ENCODE measurements around the gene TGFBR2. TPM values are rescaled to one million over a fixed set of nuclear protein-coding genes. Genes with fewer than 3 reads are reported as not detected.

TGFBR2 gene
- total and polyA plus RNA-seq, 2 of the 13 experiments (the other 11 are each of a cell fraction or from before 2014, with no cell fraction given), result 82.2 to 187 TPM

DNA sequence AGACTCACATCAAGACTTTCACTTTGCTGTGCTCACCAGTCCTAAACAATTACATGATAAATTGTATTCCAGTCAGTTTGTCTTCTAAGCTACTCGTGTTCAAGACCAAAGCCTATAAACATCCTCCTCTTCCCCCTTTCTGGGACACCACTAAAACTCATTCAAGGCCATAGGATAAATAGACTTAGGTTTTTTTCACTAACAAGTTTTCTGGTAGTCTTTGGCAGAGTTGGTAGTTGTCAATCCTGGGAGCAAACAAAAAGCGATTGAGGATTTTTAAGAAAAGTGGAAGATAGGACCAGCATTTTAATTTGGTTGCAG, 114.9 kb downstream of the TGFBR2 start:
- POLR2A ChIA-PET, result interaction anchor here (1.1 to 1.6 kb wide), 6 partner anchors 8 to 462 kb away, joined by 3 to 8 read pairs (median 4); partner anchors contain the start of gene TGFBR2
- CTCF ChIA-PET (ENCODE audit: low intra/inter-chr PET ratio, low total read pairs), result no interaction called here
- Histone ChIP-seq H4K20me1 (ENCODE audit: insufficient read depth, low read length) (no peaks in the 10 kb centered on the region), H3K27me3 (ENCODE audit: control insufficient read depth in 1 of 2, insufficient read depth in 2 of 2, low read length in 2 of 2) (no peaks in the 10 kb centered on the region), H3K4me1 (ENCODE audit: insufficient read depth, low read length) (peaks cover 45% of the 10 kb centered on the region), H3K27ac (ENCODE audit: extremely low read length, insufficient read depth, low read length) (peak overlapping the region; percentile 43), H2AFZ (ENCODE audit: low read length) (no peak overlapping the region), H3K79me2 (ENCODE audit: insufficient read depth, low read length) (no peaks in the 10 kb centered on the region), H3K9me3 (ENCODE audit: low read length) (no peaks in the 10 kb centered on the region), H3K36me3 (replicated peaks in 1 of 2; ENCODE audit: control insufficient read depth in 1 of 2, insufficient read depth in 2 of 2, low read length in 2 of 2) (no peaks in the 10 kb centered on the region), H3K9ac (ENCODE audit: insufficient read depth, low read depth, low read length) (no peak overlapping the region), H3K4me3 (replicated peaks in 1 of 3; ENCODE audit: insufficient read depth in 1 of 3, low read depth in 2 of 3, low read length in 3 of 3) (peak overlapping the region in 1 of 3 experiments; percentile 19; a peak in 2 of 6 replicates), H3K4me2 (ENCODE audit: low read depth, low read length) (peak overlapping the region; percentile 57)
- BruUV-seq (replicated peaks), result no TSS peak
- 16% methylated on average over 2 of the region's 2 CpGs for WGBS (ENCODE audit: low lambda C conversion rate)
- no peak for DNase-seq (ENCODE audit: low spot score)
- intact Hi-C loops (cut with micrococcal nuclease; ENCODE audit: unreplicated experiment), result no loop called here
- ATAC-seq, result no peak
- FAIRE-seq, result no peak
- in situ Hi-C loops (cut with HindIII; ENCODE audit: extremely low pct_ligation_motif_present, low pct_unique_long_range_greater_than_20kb), result no loop called here
- TF ChIP-seq ZNF331 (CRISPR knock-in tag; IDR thresholded peaks at IDR 0.05) (0 out of 2 replicates have a peak, but pooled peaks have one; percentile 2), KAT8 (CRISPR knock-in tag; IDR thresholded peaks at IDR 0.05) (0 out of 2 replicates have a peak, but pooled peaks have one; percentile 9), TCF7 (IDR thresholded peaks at IDR 0.05; ENCODE audit: low read depth) (0 out of 2 replicates have a peak, but pooled peaks have one; percentile 51), MED1 (CRISPR knock-in tag; IDR thresholded peaks at IDR 0.05) (0 out of 2 replicates have a peak, but pooled peaks have one; percentile 1), ISL2 (CRISPR knock-in tag; IDR thresholded peaks at IDR 0.05) (no peak), ZNF205 (CRISPR knock-in tag; IDR thresholded peaks at IDR 0.05) (0 out of 2 replicates have a peak, but pooled peaks have one; percentile 19), DRAP1 (CRISPR knock-in tag; IDR thresholded peaks at IDR 0.05) (0 out of 2 replicates have a peak, but pooled peaks have one; percentile 38), SALL1 (CRISPR knock-in tag; IDR thresholded peaks at IDR 0.05) (no peak), ZNF292 (CRISPR knock-in tag; IDR thresholded peaks at IDR 0.05; ENCODE audit: borderline replicate concordance, low read depth) (peak; percentile 63; the same call in 1 of the 2 replicates), ASH2L (IDR thresholded peaks at IDR 0.05; ENCODE audit: insufficient read length, low read depth, low read length) (peak; percentile 41), MBD4 (IDR thresholded peaks at IDR 0.05; ENCODE audit: borderline replicate concordance, low read length) (0 out of 2 replicates have a peak, but pooled peaks have one; percentile 14), ZNF616 (CRISPR knock-in tag; IDR thresholded peaks at IDR 0.05; ENCODE audit: low read depth) (no peak), REL (CRISPR knock-in tag; conservative IDR thresholded peaks at IDR 0.05) (no peak), ZSCAN21 (CRISPR knock-in tag; IDR thresholded peaks at IDR 0.05; ENCODE audit: borderline replicate concordance) (no peak), HNF4A (CRISPR knock-in tag; IDR thresholded peaks at IDR 0.05) (0 out of 2 replicates have a peak, but pooled peaks have one; percentile 18), FOXJ3 (CRISPR knock-in tag; IDR thresholded peaks at IDR 0.05; ENCODE audit: borderline replicate concordance) (peak; percentile 22; the same call in 1 of the 2 replicates), ZNF550 (CRISPR knock-in tag; IDR thresholded peaks at IDR 0.05; ENCODE audit: borderline replicate concordance) (no peak), ZZZ3 (CRISPR knock-in tag; IDR thresholded peaks at IDR 0.05; ENCODE audit: borderline replicate concordance) (no peak), ZNF761 (CRISPR knock-in tag; conservative IDR thresholded peaks at IDR 0.05) (0 out of 2 replicates have a peak, but pooled peaks have one; percentile 55), ZNF644 (CRISPR knock-in tag; IDR thresholded peaks at IDR 0.05; ENCODE audit: low read depth) (peak; percentile 9; the same call in 1 of the 2 replicates)
- TF ChIP-seq, protein P1, sequence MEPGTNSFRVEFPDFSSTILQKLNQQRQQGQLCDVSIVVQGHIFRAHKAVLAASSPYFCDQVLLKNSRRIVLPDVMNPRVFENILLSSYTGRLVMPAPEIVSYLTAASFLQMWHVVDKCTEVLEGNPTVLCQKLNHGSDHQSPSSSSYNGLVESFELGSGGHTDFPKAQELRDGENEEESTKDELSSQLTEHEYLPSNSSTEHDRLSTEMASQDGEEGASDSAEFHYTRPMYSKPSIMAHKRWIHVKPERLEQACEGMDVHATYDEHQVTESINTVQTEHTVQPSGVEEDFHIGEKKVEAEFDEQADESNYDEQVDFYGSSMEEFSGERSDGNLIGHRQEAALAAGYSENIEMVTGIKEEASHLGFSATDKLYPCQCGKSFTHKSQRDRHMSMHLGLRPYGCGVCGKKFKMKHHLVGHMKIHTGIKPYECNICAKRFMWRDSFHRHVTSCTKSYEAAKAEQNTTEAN (CRISPR knock-in tag; conservative IDR thresholded peaks at IDR 0.05), result 0 out of 2 replicates have a peak, but pooled peaks have one; percentile 16
- TF ChIP-seq, protein P2, sequence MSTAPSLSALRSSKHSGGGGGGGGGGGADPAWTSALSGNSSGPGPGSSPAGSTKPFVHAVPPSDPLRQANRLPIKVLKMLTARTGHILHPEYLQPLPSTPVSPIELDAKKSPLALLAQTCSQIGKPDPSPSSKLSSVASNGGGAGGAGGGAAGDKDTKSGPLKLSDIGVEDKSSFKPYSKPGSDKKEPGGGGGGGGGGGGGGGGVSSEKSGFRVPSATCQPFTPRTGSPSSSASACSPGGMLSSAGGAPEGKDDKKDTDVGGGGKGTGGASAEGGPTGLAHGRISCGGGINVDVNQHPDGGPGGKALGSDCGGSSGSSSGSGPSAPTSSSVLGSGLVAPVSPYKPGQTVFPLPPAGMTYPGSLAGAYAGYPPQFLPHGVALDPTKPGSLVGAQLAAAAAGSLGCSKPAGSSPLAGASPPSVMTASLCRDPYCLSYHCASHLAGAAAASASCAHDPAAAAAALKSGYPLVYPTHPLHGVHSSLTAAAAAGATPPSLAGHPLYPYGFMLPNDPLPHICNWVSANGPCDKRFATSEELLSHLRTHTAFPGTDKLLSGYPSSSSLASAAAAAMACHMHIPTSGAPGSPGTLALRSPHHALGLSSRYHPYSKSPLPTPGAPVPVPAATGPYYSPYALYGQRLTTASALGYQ (CRISPR knock-in tag; IDR thresholded peaks at IDR 0.05), result peak; percentile 56; the same call in 1 of the 2 replicates

Measured in HepG2 (cell line).